Measurements from ENCODE around the gene TBRG1.

TBRG1 gene, protein sequence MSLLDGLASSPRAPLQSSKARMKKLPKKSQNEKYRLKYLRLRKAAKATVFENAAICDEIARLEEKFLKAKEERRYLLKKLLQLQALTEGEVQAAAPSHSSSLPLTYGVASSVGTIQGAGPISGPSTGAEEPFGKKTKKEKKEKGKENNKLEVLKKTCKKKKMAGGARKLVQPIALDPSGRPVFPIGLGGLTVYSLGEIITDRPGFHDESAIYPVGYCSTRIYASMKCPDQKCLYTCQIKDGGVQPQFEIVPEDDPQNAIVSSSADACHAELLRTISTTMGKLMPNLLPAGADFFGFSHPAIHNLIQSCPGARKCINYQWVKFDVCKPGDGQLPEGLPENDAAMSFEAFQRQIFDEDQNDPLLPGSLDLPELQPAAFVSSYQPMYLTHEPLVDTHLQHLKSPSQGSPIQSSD

DNA sequence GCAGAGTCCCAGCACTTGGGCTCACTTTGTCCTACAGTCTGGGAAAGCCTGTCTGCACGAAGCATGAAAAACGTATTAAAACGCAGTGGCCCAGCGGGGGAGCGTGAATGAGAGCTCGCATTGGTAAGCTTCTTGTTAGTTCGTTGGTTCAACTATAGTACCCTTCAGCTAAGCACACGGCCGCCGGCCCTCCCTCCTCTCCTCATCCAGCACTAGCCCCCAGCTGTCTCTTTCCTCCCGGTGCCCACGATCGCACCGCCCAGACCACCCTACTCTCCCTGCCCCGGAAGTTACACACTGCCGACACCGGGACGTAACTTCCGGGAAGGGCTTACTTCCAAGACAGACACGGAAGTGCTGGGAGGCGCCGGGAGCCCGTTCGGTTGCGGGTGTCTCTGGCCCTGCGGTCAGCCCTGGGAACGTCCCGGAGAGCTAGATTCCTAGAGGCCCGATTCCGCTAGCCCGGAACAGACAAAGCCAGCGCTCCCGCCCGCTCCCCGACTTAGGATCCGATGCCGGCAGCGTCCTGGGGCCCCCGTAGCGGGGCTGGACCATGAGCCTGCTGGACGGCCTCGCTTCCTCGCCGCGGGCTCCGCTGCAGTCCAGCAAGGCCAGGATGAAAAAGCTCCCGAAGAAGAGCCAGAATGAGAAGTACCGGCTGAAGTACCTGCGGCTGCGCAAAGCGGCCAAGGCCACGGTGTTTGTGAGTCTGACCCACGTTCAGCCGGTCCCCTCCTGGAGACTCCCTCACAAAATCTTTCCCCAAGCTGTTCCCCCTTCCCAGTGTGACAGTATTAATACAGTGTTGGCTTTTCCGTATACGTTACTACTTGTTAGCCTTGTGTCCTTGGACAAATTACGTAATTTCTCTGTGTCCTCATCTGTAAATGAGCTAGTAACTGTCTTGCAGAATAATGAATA lies at the start of gene TBRG1:
TSS of gene TBRG1 (plus strand) at position 334 of the 921 bp plus-strand sequence. CDS start at position 554, 220 bp downstream.
- TF ChIP-seq, protein P1, sequence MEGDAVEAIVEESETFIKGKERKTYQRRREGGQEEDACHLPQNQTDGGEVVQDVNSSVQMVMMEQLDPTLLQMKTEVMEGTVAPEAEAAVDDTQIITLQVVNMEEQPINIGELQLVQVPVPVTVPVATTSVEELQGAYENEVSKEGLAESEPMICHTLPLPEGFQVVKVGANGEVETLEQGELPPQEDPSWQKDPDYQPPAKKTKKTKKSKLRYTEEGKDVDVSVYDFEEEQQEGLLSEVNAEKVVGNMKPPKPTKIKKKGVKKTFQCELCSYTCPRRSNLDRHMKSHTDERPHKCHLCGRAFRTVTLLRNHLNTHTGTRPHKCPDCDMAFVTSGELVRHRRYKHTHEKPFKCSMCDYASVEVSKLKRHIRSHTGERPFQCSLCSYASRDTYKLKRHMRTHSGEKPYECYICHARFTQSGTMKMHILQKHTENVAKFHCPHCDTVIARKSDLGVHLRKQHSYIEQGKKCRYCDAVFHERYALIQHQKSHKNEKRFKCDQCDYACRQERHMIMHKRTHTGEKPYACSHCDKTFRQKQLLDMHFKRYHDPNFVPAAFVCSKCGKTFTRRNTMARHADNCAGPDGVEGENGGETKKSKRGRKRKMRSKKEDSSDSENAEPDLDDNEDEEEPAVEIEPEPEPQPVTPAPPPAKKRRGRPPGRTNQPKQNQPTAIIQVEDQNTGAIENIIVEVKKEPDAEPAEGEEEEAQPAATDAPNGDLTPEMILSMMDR (IDR thresholded peaks at IDR 0.05; ENCODE audit: insufficient read depth, low read depth, low read length, missing control alignments) = no peak
- DNase-seq (ENCODE audit: low read depth) = peak; percentile 90
- H3K4me3 ChIP-seq (ENCODE audit: low read depth, low read length) = peak within 1 kb of the TSS; percentile 71

DNA sequence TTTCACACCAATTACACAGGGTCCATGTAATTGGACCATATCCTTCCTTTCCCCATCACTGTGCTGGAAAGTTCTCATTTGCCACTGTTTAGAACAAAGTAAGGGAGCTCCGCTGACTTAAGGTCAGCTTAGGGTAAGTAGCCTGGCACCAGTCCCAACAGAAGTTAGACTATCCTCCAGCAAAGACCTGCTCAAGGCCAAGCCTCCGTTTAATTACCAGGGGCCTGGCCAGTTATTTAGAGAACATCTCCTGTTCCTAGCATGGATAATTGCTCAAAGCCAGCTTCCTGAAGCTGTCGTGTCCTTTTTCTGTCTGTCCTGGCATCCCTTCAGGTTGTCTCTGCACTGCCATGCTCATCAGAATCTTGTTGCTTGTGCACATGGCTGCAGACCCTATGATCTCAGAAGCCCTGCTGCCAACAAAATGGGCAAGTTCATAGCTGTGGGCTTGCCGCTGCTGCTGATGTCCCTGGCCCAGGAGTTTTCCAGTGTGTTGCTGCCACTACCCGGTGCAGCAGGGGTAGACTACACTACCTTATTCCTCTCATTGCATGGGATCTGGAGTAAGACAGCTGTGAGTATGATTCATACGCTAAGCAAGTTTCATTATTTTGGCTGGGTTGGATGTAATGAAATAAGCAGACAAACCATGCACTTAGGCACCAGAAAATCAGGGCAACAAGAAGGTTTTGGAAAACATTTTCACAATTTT lies 44.8 kb upstream of the TBRG1 start:
- no peak overlapping the region for H3K4me3 ChIP-seq (ENCODE audit: low read depth, low read length)
- DNase-seq (ENCODE audit: low read depth) = no peak
- TF ChIP-seq, protein P1 (IDR thresholded peaks at IDR 0.05; ENCODE audit: insufficient read depth, low read depth, low read length, missing control alignments) = no peak

DNA sequence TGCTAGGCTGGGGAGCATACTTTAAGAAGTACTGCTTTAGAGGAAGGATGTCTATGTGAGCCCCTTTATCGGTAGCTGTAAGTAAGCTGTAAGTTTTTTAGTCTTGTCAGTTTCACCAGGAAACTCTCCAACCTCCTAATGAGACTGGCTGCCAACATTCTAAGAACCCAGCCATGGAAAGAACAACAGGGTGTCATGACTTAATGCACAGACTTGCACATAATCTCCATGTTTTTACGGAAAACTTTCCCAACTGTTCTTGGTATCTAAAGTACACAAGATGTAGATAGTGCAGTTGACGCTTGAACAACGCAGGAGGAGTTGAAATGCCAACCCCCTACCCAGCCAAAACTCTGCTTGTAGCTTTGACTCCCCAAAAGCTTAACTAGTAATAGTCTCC lies 43.9 kb upstream of the TBRG1 start:
- TF ChIP-seq, protein P1 (IDR thresholded peaks at IDR 0.05; ENCODE audit: insufficient read depth, low read depth, low read length, missing control alignments) = no peak
- no peak for DNase-seq (ENCODE audit: low read depth)
- H3K4me3 ChIP-seq (ENCODE audit: low read depth, low read length) = no peak overlapping the region

DNA sequence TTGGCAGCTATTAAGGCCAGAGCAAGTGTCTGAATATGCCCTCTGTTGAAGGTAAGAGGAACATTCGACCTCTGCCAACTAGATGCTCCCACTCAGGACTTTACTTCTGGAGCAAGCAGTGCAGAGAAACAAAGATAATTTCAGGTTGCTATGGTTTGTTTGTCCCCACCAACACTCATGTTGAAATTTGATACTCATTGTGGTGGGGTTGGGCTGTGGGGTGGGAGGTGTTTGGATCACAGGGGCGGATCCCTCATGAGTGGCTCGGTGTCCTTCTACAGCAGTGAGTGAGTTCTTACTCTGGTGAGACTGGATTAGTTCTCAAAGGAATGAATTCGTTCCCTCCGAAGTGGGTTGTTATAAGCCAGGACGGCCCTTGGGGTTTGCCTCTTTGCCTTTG lies 40.8 kb upstream of the TBRG1 start:
- no peak for DNase-seq (ENCODE audit: low read depth)
- TF ChIP-seq, protein P1 (IDR thresholded peaks at IDR 0.05; ENCODE audit: insufficient read depth, low read depth, low read length, missing control alignments) = no peak
- H3K4me3 ChIP-seq (ENCODE audit: low read depth, low read length) = no peak overlapping the region

DNA sequence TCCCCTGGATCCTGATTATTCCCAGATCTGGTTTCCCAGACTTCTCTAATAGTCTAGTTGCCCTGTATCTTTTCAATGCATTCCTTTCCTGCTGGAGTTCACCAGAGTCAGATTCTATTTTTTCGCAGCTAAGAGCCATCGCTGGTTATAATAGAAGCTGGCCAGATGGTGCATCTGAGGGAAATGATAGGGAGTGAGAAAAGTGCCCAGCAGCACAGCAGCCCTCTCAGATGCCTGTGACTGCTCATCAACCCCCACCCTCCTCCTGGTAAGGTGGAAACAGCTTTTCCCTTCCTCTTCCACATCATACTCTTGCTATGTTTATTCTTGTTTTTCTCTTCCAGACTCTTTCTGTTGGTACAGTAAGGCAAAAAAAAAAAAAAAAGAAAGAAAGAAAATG lies 40.1 kb upstream of the TBRG1 start:
- no peak for DNase-seq (ENCODE audit: low read depth)
- no peak overlapping the region for H3K4me3 ChIP-seq (ENCODE audit: low read depth, low read length)
- TF ChIP-seq, protein P1 (IDR thresholded peaks at IDR 0.05; ENCODE audit: insufficient read depth, low read depth, low read length, missing control alignments) = no peak

DNA sequence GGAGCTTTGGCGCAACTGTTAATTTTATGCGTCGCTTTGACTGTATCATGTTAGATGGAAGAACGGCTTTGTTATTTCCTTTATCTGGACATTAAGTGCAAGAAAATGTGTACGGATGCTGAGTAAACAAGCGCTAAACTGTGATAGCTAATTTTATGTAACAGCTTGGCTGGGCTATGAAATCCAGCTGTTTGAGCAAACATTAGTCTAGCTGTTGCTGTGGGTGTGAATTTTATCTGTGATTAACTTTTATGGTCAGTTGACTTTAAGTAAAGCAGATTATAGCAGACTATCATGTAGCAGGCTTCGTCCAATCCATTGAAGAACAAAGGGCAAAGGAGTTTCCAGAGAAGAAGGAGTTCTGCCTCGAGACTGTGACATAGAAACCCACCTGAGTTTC lies 38.9 kb upstream of the TBRG1 start:
- no peak for DNase-seq (ENCODE audit: low read depth)
- H3K4me3 ChIP-seq (ENCODE audit: low read depth, low read length) = no peak overlapping the region

More for the DNA sequence above, 38.9 kb upstream of the TBRG1 start:
- TF ChIP-seq, protein P1 (IDR thresholded peaks at IDR 0.05; ENCODE audit: insufficient read depth, low read depth, low read length, missing control alignments) = no peak
